CD4-positive, alpha-beta T cell treated with Interleukin-15 for 1 hour (primary cell): ENCODE data around the gene NKAIN2.
"Not testable (repeated sequence)": the region's sequence is repeated elsewhere in the genome, so short reads cannot be mapped to it uniquely, and the experiment has no call there.

Source experiments
- DNase-seq: peaks from one replicate; pipeline ENCODE4 v3.0.0-alpha.2; 2020

NKAIN2 gene

GRCh38 chr6:124462750-124463149 lies 659.1 kb downstream of the NKAIN2 start:
- no peak for DNase-seq

DNA sequence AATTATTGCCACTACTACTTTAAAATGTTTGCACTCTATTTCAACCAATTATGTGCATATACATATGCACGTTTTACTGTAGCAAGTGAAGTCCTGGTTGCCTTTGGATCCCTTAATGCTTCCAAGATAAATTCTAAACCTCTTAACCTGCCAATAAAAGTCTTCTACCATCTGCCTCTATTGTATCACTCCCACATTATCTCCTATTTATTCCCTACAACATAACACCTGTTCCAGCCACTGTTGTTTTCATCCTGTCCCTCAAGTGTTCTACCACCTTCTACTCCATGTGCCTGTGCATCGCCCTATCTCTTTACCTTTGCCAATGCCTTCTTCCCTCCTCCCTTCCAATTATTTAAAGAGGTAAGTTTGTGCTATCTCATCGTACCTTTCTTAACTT lies 659.6 kb downstream of the NKAIN2 start:
- DNase-seq: no peak

DNA sequence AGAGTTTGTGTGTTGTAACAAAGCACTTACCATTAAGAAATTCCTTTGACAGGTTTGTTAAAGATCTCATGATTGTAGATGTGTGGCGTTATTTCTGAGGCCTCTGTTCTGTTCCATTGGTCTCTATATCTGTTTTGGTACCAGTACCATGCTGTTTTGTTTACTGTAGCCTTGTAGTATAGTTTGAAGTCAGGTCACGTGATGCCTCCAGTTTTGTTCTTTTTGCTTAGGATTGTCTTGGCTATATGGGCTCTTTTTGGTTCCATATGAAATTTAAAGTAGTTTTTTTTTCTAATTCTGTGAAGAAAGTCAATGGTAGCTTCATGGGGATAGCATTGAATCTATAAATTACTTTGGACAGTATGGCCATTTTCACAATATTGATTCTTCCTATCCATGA lies 660.9 kb downstream of the NKAIN2 start:
- not testable (repeated sequence) for DNase-seq

- DNase-seq: no peak
Observed at GRCh38 chr6:124466949-124467348, 663.3 kb downstream of the NKAIN2 start.

DNA sequence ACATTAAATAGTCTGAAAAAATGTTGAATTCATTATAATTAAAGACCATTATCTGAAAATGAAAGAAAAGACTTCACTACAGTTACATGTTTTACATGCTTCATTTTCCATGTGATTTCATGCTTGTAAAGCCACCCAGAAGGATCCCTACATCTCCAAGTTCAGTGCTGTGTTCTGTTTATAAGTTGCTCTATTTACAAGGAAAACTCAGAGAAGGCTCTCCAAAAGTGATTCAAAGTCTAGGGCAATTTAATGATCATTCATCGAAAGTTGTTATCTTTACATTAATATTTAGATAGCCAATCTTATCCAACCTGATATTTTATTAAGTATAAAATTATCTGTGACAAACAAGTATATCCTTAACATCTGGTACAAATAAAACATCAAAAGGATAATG lies 663.7 kb downstream of the NKAIN2 start:
- DNase-seq: no peak

- no peak for DNase-seq
Observed at GRCh38 chr6:124470803-124471202, 667.1 kb downstream of the NKAIN2 start.

DNA sequence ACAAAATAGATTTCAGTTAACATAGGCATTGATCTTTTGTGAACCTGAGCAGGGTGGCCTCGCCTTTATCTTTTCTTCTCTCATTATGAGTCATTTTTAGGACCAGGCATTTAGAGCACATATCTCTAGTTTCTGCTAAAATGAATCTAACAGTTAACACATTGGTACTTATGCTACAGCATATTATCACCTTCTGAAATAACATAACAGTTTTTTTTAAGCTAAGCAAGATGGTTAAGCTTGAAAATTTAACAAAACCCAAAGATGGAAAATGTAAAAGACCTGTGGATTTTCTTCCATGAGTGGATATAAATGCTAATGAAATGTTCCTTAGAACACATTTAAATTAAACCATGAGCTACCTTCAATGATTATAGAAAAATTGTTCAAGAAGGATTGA lies 671.5 kb downstream of the NKAIN2 start:
- DNase-seq: no peak

DNA sequence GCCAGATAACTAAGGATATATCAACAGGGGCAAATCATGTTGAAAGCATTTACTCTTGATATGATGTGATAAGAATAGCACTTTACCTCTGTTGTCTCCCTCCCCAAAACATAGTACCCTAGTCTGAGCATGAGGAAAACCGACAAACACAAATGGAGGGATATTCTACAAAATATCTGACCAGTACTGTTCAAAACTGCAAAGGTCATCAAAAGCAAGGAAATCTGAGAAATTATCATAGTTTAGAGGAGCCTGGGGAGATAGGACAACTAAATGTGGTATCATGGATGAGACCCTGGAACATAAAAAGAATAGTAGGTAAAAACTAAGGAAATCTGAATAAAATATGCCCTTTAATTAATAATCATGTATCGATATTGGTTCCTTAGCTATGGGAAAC lies 675.2 kb downstream of the NKAIN2 start:
- no peak for DNase-seq

GRCh38 chr6:124479991-124480430 lies 676.3 kb downstream of the NKAIN2 start:
- no peak for DNase-seq

GRCh38 chr6:124482071-124482491 lies 678.4 kb downstream of the NKAIN2 start:
- no peak for DNase-seq

DNA sequence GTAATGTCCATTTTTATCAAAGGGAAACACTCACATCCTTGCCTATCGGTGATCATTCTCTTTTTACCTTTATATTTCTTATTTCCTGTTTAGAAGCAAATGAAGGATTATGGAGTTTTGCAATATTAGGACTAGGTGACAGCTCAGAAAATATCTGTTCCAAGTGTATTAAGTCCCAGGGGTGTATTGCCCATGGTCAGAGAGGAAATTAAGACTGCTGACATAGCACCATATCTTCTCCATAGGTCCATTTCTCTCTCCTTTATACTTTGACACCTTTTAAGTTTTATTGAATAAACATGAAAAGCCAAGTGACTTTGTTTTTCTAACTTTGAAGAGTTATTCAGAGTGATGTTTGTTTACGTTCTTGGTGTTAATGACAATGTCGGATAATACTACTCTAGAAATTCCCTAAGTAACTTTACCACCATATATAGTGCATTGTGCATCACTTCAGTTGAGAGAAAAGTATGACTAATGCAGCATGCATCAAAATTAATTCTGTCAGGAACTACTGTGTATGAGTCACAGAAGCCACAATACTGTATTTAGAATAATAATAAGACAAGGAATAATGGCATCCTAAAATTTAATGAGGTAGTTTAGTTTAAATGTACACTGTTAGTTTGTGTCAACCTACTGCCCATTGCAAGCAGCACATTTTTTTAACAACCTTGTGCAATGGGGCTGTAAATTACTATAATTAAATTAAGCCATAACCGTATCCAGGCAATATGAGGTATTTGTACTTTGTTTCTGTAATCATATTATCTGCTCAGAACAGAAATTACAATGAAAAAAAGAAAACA lies 684.2 kb downstream of the NKAIN2 start:
- DNase-seq: no peak

DNA sequence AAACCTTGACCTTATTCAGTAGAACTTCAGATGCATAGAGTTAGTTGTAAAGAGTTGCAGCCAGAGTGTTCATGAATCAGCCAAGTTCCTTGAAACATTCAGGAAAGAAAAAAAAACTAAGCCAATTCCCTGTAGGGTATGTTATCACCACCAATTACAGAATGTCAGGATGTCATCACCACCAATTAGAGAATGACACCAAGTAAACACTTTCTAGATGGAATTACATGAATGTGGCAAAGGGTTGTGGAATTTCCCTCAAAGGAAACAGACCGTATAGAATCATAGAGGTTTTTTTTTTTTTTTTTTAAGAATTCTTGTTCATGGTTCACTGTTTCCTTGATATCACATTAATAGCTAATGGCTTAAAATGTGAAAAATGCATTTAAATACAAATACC lies 686.5 kb downstream of the NKAIN2 start:
- no peak for DNase-seq

DNA sequence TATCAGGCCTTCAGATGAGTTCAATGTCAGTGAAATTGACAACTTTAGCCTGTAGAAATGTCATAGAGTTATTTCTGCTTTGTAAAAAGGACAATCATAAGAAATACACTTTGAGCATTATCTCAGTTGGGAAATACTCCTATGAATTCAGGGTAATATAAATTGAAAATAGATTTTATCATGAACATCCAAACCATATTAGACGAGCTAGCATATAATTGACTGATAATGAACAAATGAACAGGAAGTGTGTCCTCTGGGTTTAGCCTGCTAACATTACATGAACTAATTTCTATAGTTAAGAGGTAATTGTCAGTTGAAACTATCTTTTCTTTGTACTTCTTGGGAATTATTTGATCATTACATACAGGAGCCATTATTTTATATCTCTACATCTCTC lies 689.6 kb downstream of the NKAIN2 start:
- DNase-seq: no peak

DNA sequence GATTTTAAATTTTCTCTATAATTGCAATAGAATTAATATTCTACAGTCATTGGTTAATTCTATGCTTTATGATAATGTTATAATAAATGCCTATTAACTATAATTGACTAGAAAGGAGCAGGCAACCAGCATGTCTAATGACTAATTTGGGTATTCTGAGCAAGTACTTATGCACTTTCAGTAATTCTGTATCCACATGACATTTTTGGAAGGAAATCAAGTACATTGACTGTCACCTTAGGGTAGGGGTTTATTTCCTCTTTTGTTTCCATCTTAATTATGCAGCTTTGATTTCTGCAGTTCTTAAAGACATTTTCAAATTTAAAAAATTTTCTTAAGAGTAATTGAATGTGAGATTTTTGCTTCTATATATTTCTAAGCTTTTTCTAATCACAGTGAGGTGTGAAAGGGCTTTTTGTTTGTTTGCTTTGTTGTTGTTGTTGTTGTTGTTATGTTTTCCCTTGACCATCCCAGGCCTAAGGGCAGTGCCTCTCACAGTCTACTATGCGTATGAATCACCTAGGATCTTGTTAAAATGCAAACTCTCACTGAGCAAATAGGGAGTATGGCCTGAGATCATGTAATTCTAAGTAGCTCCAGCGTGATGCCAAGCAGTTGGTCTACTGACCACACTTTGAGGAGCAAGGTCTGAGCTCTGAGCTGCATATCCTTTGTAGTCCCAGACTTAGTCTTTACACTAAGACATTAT lies 691.4 kb downstream of the NKAIN2 start:
- DNase-seq: no peak

- DNase-seq: no peak
Observed at GRCh38 chr6:124495665-124496190, 692.1 kb downstream of the NKAIN2 start.

DNA sequence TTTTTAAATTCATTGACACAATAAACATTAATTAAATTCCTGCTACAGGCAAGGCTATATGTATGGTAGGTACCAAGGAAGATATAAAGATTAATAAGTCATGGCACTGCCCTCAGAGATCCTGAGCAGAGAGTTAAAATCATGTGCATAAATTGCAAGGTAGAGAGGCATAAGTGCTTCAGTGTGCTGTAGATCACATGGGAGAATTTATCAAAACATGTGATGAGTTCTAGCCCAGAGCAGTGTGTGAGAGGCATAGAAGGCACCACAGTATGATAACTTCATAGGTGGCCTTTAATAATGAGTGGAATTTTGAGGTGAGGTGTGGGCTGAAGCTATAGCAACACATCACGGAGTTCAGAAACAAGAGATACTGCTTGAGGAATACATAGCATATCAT lies 692.7 kb downstream of the NKAIN2 start:
- DNase-seq: no peak

- no peak for DNase-seq
Observed at GRCh38 chr6:124512431-124512830, 708.8 kb downstream of the NKAIN2 start.

GRCh38 chr6:124517339-124517738 lies 713.7 kb downstream of the NKAIN2 start:
- no peak for DNase-seq

GRCh38 chr6:124520514-124520913 lies 716.8 kb downstream of the NKAIN2 start:
- DNase-seq: no peak

DNA sequence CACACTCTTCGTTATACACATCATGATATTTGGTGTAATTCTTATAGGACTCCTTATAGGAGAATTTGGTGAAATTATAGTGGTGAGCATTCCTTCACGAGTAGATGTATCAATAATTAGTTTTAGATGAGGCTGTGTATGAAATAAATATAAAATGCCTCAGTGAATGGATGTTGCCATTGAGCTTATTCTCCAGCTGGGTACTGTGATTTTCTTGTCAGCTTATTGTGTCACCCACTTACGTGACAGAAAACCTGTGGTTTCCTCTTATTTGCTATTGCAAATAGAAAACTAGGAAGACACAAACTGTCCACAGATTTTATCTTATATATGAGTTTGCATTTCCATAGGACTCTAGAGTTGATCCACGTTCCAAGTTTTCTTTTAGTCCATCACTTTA lies 718.7 kb downstream of the NKAIN2 start:
- DNase-seq: no peak

- DNase-seq: no peak
Observed at GRCh38 chr6:124524491-124525200, 721.0 kb downstream of the NKAIN2 start.

- no peak for DNase-seq
Observed at GRCh38 chr6:124530926-124531325, 727.3 kb downstream of the NKAIN2 start.

DNA sequence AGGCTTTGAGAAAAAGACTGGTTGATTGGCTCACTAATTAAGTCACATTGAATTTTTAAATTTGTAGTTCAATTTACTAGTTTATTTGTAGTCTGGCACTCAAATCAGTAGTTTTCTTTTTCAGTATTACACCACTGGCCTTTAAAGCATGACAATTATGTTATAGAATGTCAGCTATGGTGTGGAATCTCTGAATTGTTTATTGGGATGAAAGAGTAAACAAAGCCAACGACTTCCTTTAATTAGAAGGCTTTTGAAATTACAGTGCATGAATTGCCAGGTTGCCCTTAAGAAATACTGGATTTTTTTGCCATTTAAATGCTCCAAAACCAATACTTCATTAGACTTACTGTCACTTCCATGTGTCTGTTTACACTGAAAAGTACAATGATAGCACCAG lies 731.6 kb downstream of the NKAIN2 start:
- no peak for DNase-seq

DNA sequence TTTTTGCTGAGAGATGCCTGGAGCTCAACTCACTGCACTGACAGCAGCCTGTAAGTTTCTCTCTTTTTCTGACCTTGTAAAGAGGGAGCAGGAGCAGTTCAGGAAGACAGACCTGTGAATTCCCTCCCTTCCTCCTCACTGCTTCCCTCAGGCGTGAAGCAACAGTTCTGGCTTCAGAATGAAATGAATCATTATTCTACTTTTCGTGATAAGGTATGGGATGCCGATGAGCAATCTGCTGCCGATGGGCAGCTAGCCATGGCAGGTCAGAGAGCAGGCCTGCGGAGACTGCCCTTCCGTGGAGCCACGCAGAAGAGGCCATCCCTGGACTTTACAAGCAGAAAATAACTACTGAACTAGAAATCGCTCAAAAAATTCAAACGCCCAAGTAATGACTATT lies 732.1 kb downstream of the NKAIN2 start:
- no peak for DNase-seq
